GM18909 (cell line): Measurements from ENCODE around the gene COL15A1.
"Not testable (repeated sequence)": the region's sequence is repeated elsewhere in the genome, so short reads cannot be mapped to it uniquely, and the experiment has no call there.

ENCODE experiments used
- ATAC-seq: cut with Tn5 transposase; IDR thresholded peaks from one replicate; pipeline ENCODE4 v1.9.1; 2021; ENCODE audit warnings: mild to moderate bottlenecking; ENCODE audit not compliant: unreplicated experiment, poor library complexity

Gene COL15A1

GRCh38 chr9:99096409-99096808 lies 152.7 kb downstream of the COL15A1 start:
- ATAC-seq, result no peak

- ATAC-seq, result not testable (repeated sequence)
These were observed 156.3 kb downstream of the COL15A1 start for GRCh38 chr9:99099806-99100585.

GRCh38 chr9:99101271-99101670 lies 157.6 kb downstream of the COL15A1 start:
- ATAC-seq, result no peak

- ATAC-seq, result no peak
These were observed 158.1 kb downstream of the COL15A1 start for GRCh38 chr9:99101812-99102211.

- ATAC-seq, result no peak
These were observed 159.6 kb downstream of the COL15A1 start for GRCh38 chr9:99103054-99103895.

- no peak for ATAC-seq
These were observed 160.3 kb downstream of the COL15A1 start for GRCh38 chr9:99103901-99104458.

GRCh38 chr9:99104459-99105151 lies 160.9 kb downstream of the COL15A1 start, which contains the start of gene TGFBR1:
TSS of gene TGFBR1 (plus strand) at chr9:99105113. CDS start at chr9:99105206, 93 bp downstream.
- peak; percentile 93 for ATAC-seq

GRCh38 chr9:99105152-99106043 lies 161.7 kb downstream of the COL15A1 start:
- ATAC-seq, result peak; percentile 62

GRCh38 chr9:99106044-99106375 lies 162.3 kb downstream of the COL15A1 start:
- ATAC-seq, result no peak

GRCh38 chr9:99107421-99107820 lies 163.7 kb downstream of the COL15A1 start:
- ATAC-seq, result no peak

GRCh38 chr9:99108131-99108530 lies 164.4 kb downstream of the COL15A1 start:
- no peak for ATAC-seq

- no peak for ATAC-seq
These were observed 165.8 kb downstream of the COL15A1 start for GRCh38 chr9:99109522-99109921.

GRCh38 chr9:99112750-99113413 lies 169.2 kb downstream of the COL15A1 start:
- no peak for ATAC-seq

GRCh38 chr9:99113414-99114048 lies 169.8 kb downstream of the COL15A1 start:
- ATAC-seq, result no peak

- no peak for ATAC-seq
These were observed 170.3 kb downstream of the COL15A1 start for GRCh38 chr9:99114049-99114440.

GRCh38 chr9:99114846-99115500 lies 171.3 kb downstream of the COL15A1 start:
- ATAC-seq, result no peak

GRCh38 chr9:99116003-99116411 lies 172.3 kb downstream of the COL15A1 start:
- no peak for ATAC-seq
